Spleen (tissue), 11 donors: ENCODE data around the gene NCBP3. TPM values are rescaled to one million over a fixed set of nuclear protein-coding genes. Genes with fewer than 3 reads are reported as not detected.

Source experiments
- DNase-seq: peaks from one replicate; pipeline ENCODE4 v3.0.0-alpha.2; 2020
- H3K27ac ChIP-seq, 8 donors: fragments of 200-600 bp; sonication (generic) in 7 of 8; 1 replicate in 4 of 8; 2 replicates in 4 of 8; pipeline versions ENCODE4 v1.5.0 to v1.8.0; 2016 to 2021; ENCODE audit warnings: inconsistent platforms in 4 of 8, mild to moderate bottlenecking in 4 of 8, moderate library complexity in 1 of 8
- H3K27me3 ChIP-seq, 7 donors: fragments of 200-600 bp; sonication (generic) in 6 of 7; replicated peaks in 1 of 7; 1 replicate in 4 of 7; 2 replicates in 3 of 7; pipeline versions ENCODE4 v1.5.0 to v1.8.0; 2016 to 2021; ENCODE audit warnings: inconsistent platforms in 3 of 7, mild to moderate bottlenecking in 1 of 7
- H3K36me3 ChIP-seq, 6 donors: fragments of 200-600 bp; sonication (generic) in 5 of 6; 1 replicate in 4 of 6; 2 replicates in 2 of 6; pipeline versions ENCODE4 v1.5.0 to v1.8.0; 2016 to 2021; ENCODE audit warnings: inconsistent platforms in 2 of 6
- H3K4me1 ChIP-seq, 6 donors: fragments of 200-600 bp; sonication (generic) in 5 of 6; 1 replicate in 3 of 6; 2 replicates in 3 of 6; pipeline versions ENCODE4 v1.5.0 to v1.8.0; 2016 to 2021; ENCODE audit warnings: inconsistent platforms in 3 of 6
- H3K4me3 ChIP-seq, 8 donors: fragments of 200-600 bp; sonication (generic) in 7 of 8; 1 replicate in 4 of 8; 2 replicates in 4 of 8; pipeline versions ENCODE4 v1.5.0 to v1.8.0; 2016 to 2021; ENCODE audit warnings: inconsistent platforms in 4 of 8, mild to moderate bottlenecking in 4 of 8, moderate library complexity in 2 of 8
- H3K9me3 ChIP-seq, 8 donors: fragments of 200-600 bp; sonication (generic) in 7 of 8; 1 replicate in 4 of 8; 2 replicates in 4 of 8; pipeline versions ENCODE4 v1.5.0 to v1.8.0; 2016 to 2021; ENCODE audit warnings: inconsistent platforms in 4 of 8
- CTCF ChIP-seq, 11 experiments: fragments of 200-600 bp in 7 of 11; fragments of 450-650 bp in 4 of 11; sonication (generic) in 4 of 11; IDR thresholded peaks in 8 of 11; conservative IDR thresholded peaks in 3 of 11; 1 replicate in 7 of 11; 2 replicates in 4 of 11; pipeline versions ENCODE4 v1.4.0 to v1.8.0; 2016 to 2021; ENCODE audit warnings: antibody characterized with exemption in 11 of 11, inconsistent platforms in 4 of 11, mild to moderate bottlenecking in 1 of 11
- POLR2A ChIP-seq, 3 donors: fragments of 450-650 bp; IDR thresholded peaks; one replicate each; pipeline ENCODE4 v1.5.1; 2017; ENCODE audit warnings: antibody characterized with exemption in 3 of 3, mild to moderate bottlenecking in 1 of 3
- POLR2AphosphoS5 ChIP-seq, 3 donors: sonication (generic); formaldehyde crosslinking; IDR thresholded peaks; one replicate each; pipeline ENCODE4 v1.5.1; 2017; ENCODE audit warnings: antibody characterized with exemption in 3 of 3
- WGBS, 5 donors: extraction: QIAGEN DNeasy Blood & Tissue Kit in 3 of 5; methylation state at CpG; one replicate each; pipeline versions ENCODE4 v1.1.5 to v1.1.7; 2013 to 2018; 5-methylcytosine and 5-hydroxymethylcytosine counted together
- intact Hi-C: fragments of 100-400 bp; cut with DNase I; formaldehyde crosslinking; loops from one replicate; pipeline ENCODE4 v1.15.0; 2023; ENCODE audit warnings: low total_unique reads
- polyA plus RNA-seq, 3 donors: library from polyadenylated mRNA; stranded (reverse); fragments of 200-250 nt; gene quantifications; one replicate each; pipeline ENCODE4 v1.2.1, GENCODE V29; 2013
- total RNA-seq, 7 donors: library from RNA; depleted of rRNA in 3 of 7; stranded (reverse); fragments of >200 nt in 3 of 7; fragmentation: NEBNext Ultra II Directional in 4 of 7; extraction: Animal tissue kit (Norgen Biotek cat#: 25700) in 4 of 7; gene quantifications; one replicate each; pipeline versions ENCODE4 v1.1.0 to v1.2.1, GENCODE V29; 2016 to 2021
- donor health status: healthy with polysubstance abuse.
- donor health status: DM: no; HTN: no; CAD: no; lungs with moderate emphysema.
- donor health status: DM: no; HTN: no; CAD: no.
- donor health status: Bipolar disorder and iron deficiency.
- donor health status: healthy.
- donor health status: DM: no; HTN: no; CAD: no.
- donor health status: DM: yes; HTN: yes; CAD: no.

NCBP3 gene
- total and polyA plus RNA-seq, 10 donors, result 13.0 to 43.9 (median 32.6) TPM

DNA sequence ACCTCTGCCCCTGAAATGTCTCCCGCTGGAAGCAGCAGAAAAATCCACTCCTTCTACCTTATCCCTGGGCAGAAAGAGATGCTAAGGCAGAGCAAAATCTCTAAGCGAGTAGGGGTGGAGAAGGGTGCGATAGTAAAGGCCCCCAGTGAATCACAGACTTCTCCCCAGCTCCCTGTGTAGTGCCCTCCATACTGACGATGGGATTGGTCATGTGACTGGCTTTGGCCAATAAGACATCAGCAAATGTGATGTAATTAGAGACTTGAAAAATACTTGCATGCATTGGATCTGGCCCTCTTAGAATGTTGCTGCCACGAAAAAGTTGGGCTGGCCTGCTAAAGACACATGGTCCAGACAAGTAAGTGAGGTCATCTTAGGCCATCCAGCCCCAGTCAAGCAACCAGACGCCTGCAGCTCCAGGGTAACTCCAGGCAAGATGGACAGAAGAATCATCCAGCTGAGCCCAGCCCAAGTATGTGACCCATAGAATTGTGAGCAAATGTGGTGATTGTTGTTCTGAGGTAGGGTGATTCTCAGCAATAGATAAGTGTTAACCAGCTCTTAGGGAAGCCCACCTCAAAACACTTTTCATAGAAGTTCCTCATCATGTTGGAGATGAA lies 86.3 kb downstream of the NCBP3 start:
- H3K4me1 ChIP-seq, result peaks cover 0 to 33% (median 11%) of the 10 kb centered on the region in 6 donors
- 84 to 93% (median 90%) methylated on average over 6 of the region's 6 CpGs for WGBS, 5 donors
- no peaks in the 10 kb centered on the region for H3K36me3 ChIP-seq
- H3K9me3 ChIP-seq, result peaks cover 0 to 10% (median 4%) of the 10 kb centered on the region in 8 donors
- H3K27me3 ChIP-seq, result peaks cover 0 to 6% (median 0%) of the 10 kb centered on the region in 7 donors
- TF ChIP-seq POLR2A (IDR thresholded peaks at IDR 0.05) (no peak), CTCF (IDR thresholded peaks at IDR 0.05 in 8 of 11, conservative IDR thresholded peaks at IDR 0.05 in 3 of 11) (no peak)
- no peak overlapping the region for H3K27ac ChIP-seq
- no peak overlapping the region for H3K4me3 ChIP-seq
- intact Hi-C loops, result no loop called here
- DNase-seq, result no peak

GRCh38 chr17:3755335-3756030 lies 90.6 kb downstream of the NCBP3 start:
- Histone ChIP-seq H3K9me3 (peaks cover 0 to 10% (median 4%) of the 10 kb centered on the region in 8 donors), H3K4me1 (peaks cover 0 to 32% (median 16%) of the 10 kb centered on the region in 6 donors), H3K4me3 (peak overlapping the region in 6 of 8 donors; percentile 17 to 61 (median 25)), H3K27me3 (peaks cover 0 to 11% (median 0%) of the 10 kb centered on the region in 7 donors), H3K36me3 (no peaks in the 10 kb centered on the region), H3K27ac (peak overlapping the region in 6 of 8 donors; percentile 38 to 81 (median 64))
- WGBS, 5 donors, result 64 to 83% (median 68%) methylated on average over 16 to 20 of the region's 20 CpGs
- intact Hi-C loops, result no loop called here
- DNase-seq, result no peak
- TF ChIP-seq POLR2A (IDR thresholded peaks at IDR 0.05) (no peak), POLR2AphosphoS5 (IDR thresholded peaks at IDR 0.05) (no peak), CTCF (IDR thresholded peaks at IDR 0.05 in 8 of 11, conservative IDR thresholded peaks at IDR 0.05 in 3 of 11) (no peak)

GRCh38 chr17:3754458-3755334 lies 91.3 kb downstream of the NCBP3 start:
- Histone ChIP-seq H3K9me3 (peaks cover 0 to 5% (median 2%) of the 10 kb centered on the region in 8 donors), H3K4me3 (peak overlapping the region in 6 of 8 donors; percentile 17 to 61 (median 25)), H3K4me1 (peaks cover 0 to 39% (median 24%) of the 10 kb centered on the region in 6 donors), H3K36me3 (no peaks in the 10 kb centered on the region), H3K27me3 (peaks cover 0 to 11% (median 0%) of the 10 kb centered on the region in 7 donors), H3K27ac (peak overlapping the region in 6 of 8 donors; percentile 38 to 81 (median 64))
- DNase-seq, result peak; percentile 93
- TF ChIP-seq CTCF (IDR thresholded peaks at IDR 0.05 in 8 of 11, conservative IDR thresholded peaks at IDR 0.05 in 3 of 11) (no peak), POLR2A (IDR thresholded peaks at IDR 0.05) (no peak), POLR2AphosphoS5 (IDR thresholded peaks at IDR 0.05) (peak; percentile 63 to 82 (median 64))
- 13 to 17% (median 16%) methylated on average over 25 to 56 of the region's 56 CpGs for WGBS, 5 donors
- intact Hi-C loops, result no loop called here
